ENCODE data around the gene DZIP1L.
"Not testable (repeated sequence)": the region's sequence is repeated elsewhere in the genome, so short reads cannot be mapped to it uniquely, and the experiment has no call there.

Gene DZIP1L

DNA sequence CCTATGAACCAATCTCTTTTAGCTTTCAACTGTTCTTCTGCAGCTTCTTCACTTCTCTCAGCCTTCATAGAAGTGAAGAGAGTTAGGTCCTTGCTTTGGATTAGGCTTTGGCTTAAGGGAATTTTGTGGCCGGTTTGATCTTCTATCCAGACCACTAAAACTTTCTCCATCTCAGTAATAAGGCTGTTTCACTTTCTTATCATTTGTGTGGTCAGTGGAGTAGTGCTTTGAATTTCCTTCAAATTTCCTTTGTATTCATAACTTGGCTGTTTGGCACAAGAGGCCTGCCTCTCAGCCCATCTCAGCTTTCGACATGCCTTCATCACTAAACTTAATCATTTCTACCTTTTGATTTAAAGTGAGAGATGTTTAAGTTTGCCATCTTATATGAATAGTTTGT lies 21.7 kb downstream of the DZIP1L start:
- TF ChIP-seq, protein P1, sequence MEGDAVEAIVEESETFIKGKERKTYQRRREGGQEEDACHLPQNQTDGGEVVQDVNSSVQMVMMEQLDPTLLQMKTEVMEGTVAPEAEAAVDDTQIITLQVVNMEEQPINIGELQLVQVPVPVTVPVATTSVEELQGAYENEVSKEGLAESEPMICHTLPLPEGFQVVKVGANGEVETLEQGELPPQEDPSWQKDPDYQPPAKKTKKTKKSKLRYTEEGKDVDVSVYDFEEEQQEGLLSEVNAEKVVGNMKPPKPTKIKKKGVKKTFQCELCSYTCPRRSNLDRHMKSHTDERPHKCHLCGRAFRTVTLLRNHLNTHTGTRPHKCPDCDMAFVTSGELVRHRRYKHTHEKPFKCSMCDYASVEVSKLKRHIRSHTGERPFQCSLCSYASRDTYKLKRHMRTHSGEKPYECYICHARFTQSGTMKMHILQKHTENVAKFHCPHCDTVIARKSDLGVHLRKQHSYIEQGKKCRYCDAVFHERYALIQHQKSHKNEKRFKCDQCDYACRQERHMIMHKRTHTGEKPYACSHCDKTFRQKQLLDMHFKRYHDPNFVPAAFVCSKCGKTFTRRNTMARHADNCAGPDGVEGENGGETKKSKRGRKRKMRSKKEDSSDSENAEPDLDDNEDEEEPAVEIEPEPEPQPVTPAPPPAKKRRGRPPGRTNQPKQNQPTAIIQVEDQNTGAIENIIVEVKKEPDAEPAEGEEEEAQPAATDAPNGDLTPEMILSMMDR (IDR thresholded peaks at IDR 0.05; ENCODE audit: borderline replicate concordance, insufficient read depth, low read depth, low read length) = no peak
- H3K4me3 ChIP-seq (ENCODE audit: low read depth, low read length) = no peak overlapping the region

DNA sequence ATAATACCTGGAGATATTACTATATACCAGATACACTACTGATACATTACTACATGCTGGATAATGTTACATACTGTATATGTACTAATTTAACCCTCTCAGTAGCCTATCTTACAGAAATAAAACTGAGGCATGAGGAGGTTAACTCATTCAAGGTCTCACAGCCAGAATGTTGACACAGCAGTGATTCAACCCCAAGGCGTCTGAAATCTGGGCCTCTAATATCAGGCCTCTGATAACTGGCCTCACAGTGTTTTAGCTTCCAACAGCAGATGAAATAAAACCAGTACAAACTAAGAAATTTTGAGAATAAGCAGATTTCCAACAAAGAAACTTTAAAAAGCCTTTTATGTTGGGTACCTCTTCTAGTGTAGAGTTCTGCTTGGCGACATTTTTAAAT lies 23.4 kb downstream of the DZIP1L start:
- TF ChIP-seq, protein P1 (IDR thresholded peaks at IDR 0.05; ENCODE audit: borderline replicate concordance, insufficient read depth, low read depth, low read length) = no peak
- H3K4me3 ChIP-seq (ENCODE audit: low read depth, low read length) = no peak overlapping the region

DNA sequence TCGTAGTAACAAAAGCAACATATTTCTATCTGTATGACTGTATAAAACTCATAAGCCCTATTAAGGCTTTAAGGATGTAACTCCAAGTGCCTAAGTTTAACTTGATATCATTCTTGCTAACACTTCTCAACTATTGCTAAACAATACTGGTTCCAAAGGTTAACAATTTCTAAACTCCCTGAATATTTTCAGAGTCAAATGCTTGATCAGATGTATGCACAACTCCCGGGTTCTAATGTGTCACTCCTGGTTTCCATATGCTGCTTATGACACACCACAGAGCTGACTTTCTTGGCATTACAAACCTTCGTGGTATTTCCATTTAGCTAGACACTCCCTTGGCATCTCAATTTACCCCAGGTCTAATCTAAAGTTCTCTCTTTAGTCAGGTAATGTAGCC lies 26.3 kb downstream of the DZIP1L start:
- TF ChIP-seq, protein P1 (IDR thresholded peaks at IDR 0.05; ENCODE audit: borderline replicate concordance, insufficient read depth, low read depth, low read length) = no peak
- no peak overlapping the region for H3K4me3 ChIP-seq (ENCODE audit: low read depth, low read length)

DNA sequence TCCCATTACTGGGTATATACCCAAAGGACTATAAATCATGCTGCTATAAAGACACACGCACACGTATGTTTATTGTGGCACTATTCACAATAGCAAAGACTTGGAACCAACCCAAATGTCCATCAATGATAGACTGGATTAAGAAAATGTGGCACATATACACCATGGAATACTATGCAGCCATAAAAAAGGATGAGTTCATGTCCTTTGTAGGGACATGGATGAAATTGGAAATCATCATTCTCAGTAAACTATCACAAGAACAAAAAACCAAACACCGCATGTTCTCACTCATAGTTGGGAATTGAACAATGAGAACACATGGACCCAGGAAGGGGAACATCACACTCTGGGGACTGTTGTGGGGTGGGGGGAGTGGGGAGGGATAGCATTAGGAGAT lies 29.7 kb downstream of the DZIP1L start:
- H3K4me3 ChIP-seq (ENCODE audit: low read depth, low read length) = not testable (repeated sequence)

DNA sequence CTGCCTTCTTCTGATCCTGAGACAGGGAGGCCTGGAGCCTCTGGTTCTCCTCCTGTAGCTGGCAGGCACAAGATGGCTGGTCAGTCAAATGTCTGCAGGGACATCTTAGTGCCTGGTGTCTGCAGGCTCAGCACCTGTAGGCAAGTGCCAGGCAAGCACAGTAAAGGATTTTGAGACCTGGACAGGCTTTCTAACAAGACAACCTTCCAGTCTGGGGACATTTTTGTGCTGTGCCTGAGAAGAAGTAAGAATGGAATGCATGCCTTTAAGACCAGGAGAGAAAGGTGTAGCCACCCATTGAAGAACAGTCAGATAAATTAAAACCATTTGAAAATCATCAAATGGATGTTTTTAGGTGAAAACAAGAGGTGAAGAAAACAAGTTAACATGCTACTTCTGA lies 31.2 kb downstream of the DZIP1L start:
- H3K4me3 ChIP-seq (ENCODE audit: low read depth, low read length) = no peak overlapping the region
- TF ChIP-seq, protein P1 (IDR thresholded peaks at IDR 0.05; ENCODE audit: borderline replicate concordance, insufficient read depth, low read depth, low read length) = no peak

DNA sequence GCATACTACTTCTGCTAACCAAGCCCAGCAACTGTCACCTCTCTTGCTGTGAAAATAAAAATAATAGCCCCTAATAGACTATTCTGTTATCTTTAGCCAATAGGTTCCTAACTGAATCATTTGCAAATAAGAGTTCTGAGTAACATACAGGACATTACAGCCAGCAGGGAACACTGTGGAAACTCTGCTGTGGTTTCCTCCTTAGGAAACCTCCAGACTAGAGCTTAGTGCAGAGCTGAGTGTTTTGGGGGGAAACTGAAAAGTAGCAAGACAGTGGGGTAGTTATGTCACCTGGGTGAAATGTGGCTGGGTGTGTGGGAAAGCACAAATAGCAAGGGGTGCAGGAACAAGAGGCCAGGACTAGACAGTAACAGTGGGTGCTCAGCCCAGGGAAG lies 32.4 kb downstream of the DZIP1L start:
- H3K4me3 ChIP-seq (ENCODE audit: low read depth, low read length) = no peak overlapping the region
- TF ChIP-seq, protein P1 (IDR thresholded peaks at IDR 0.05; ENCODE audit: borderline replicate concordance, insufficient read depth, low read depth, low read length) = no peak

DNA sequence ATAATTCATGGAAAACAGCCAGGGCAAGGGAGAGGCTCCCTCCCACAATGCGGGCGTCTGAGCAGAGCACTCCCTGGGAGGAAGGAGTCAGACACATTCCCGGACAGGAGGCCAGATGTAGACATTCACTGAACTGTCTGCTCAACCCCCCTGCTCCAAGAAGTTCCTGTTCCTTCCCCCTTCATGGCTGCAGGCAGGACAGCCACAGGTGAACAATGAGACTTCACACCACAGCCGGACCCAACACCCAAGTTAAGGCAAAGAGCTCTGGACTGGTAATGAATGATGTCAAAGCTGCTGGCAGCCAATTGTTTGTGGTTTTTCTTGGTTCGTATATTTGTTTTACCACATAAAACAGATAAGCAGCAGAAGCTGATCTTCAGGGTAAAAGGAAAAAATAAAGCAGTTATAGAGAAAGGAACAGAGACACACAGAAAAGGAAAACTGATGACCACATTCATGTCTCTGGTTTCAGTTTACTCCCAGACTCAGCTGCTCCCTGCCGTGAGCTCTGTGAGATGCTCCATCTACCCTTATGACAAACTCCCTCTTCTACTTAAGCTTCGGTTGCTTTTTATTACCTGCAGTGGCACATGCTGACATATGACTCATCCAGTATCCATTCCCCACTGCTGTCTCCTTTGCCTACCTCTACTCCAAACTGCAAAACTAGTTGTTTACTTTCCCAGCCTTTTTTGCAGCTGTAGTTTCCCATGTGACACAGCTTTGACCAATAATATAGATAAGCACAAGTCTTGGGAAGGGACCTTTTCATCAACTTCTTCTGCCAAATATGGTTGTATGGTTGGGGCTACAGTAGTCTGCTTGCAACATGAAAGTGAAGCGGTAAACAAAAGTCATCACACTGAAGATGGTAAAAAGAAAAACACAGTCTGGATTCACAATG lies 33.1 kb downstream of the DZIP1L start:
- H3K4me3 ChIP-seq (ENCODE audit: low read depth, low read length) = no peak overlapping the region
- TF ChIP-seq, protein P1 (IDR thresholded peaks at IDR 0.05; ENCODE audit: borderline replicate concordance, insufficient read depth, low read depth, low read length) = no peak

Data from GM12875 (cell line).